DMS114 treated with DMSO at 0.1 percent for 48 hours (cell line): ENCODE results near the gene KRTAP22-2.

Source experiments
- DNase-seq: peaks from one replicate; lab custom pipeline; 2025; ENCODE audit not compliant: unreplicated experiment; lab: John Stamatoyannopoulos, UW

KRTAP22-2 gene

DNA sequence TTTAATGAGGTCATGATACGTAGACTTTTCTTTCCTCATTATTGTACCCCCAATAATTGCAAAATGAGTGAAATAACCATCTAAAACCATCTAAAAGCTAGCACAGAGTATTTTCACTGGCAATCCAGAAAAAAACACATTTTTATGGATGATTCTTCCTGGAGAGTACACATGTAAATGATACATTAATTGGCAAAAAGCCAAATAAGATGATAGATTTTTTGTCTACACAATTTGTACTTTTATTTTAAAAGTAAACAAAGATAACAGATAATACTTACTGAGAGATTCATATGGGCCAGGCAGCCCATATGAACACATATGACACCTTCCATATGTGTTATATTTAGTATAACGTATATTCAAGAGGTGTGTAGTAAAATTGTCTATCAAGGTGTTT, 26.6 kb downstream of the KRTAP22-2 start:
- no peak for DNase-seq

- DNase-seq = no peak
These were observed 27.1 kb downstream of the KRTAP22-2 start for GRCh38 chr21:30563072-30563471.

DNA sequence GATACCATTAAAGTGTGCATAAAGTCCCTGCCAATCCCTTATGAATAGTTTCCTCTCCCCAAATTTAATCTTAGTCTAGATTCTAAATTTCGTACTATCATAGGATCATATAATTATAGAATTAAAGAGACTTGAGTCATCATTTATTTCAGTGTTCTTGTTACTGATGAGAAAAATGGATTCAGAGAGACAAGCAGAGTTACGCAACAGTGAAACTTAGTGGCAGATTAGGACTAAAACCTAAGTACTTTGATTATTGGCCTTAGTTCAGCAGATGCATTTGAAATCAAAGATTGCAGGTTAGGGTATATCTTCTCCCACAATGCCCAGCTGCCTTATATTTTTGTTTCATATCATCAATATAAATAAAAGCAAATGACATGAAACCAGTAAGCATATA, 28.2 kb downstream of the KRTAP22-2 start:
- no peak for DNase-seq

GRCh38 chr21:30561264-30561895, 28.8 kb downstream of the KRTAP22-2 start, which contains the start of gene KRTAP19-7:
TSS of gene KRTAP19-7 (minus strand) at chr21:30561314. CDS start at chr21:30561289, 25 bp downstream.
- DNase-seq = no peak

DNA sequence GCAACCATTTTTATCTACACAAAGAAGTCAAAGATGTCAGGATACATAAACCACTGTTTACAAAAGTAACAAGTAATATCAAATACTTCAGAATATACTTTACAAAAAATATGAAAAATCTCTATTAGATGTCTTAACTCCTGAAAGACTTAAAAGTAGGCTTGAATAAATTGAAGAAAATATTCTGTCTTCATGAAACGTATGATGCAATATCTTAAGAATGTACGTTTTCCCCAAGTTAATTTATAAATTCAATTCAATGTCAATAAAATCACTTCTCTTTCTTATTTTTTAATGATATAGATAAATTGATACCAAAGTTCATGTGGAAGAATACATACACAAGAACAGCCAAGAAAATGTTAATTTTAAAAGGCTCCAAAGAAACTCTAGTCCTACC, 35.1 kb downstream of the KRTAP22-2 start:
- no peak for DNase-seq

DNA sequence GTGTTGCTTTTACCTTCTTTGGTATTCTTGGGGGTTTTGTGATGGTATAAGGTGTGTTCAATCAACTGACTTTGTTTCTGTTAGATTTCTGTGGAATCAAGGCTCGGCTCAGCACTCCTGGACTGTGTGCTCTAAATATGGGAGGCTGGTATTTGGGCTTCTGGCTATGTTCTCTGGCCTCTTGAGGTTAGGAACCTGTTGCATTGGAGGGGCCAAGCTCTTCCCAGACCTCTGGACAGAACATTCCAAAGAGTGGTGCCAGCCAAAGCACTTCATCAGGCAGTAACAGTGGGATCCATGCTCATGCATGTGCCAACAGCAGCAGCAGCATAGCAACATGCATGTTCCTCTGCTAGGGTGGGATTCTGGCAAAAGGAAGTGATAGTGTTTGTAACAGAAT, 37.4 kb downstream of the KRTAP22-2 start:
- no peak for DNase-seq

DNA sequence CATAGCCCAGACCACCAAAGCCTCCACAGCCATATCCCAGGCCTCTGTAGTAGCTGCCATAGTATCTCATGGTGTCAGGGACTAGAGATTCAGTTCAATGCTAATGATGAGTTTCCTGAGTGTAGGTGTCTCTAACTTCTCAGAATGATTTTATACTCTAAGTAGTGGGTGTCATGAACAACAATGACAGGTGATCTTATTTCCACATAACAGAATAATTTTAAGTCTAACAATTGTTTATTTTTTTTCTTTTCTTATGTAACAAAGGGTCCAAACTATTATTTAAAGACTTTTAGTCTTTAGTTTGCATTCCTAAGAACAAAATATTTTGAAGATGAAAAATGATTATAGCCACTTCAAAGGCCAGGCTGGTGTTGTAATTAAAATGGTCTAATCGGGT, 48.4 kb downstream of the KRTAP22-2 start, which contains the start of gene KRTAP19-6:
Gene KRTAP19-6 (minus strand): TSS at position 101 of the 400 bp plus-strand sequence. CDS start 31 bp downstream, at position 70.
- DNase-seq = no peak
